Astrocyte (in vitro differentiated cells and primary cell): ENCODE results near the gene NEK7.

Source experiments
- CTCF ChIP-seq: IDR thresholded peaks from 2 replicates; pipeline ENCODE4 v1.5.1; 2011; ENCODE audit warnings: low read depth, mild to moderate bottlenecking, inconsistent platforms, low read length, moderate library complexity; ENCODE audit not compliant: insufficient read depth
- EZH2 ChIP-seq: IDR thresholded peaks from 2 replicates; pipeline ENCODE4 v1.6.1; 2012; ENCODE audit warnings: mild to moderate bottlenecking, low read length, inconsistent platforms; ENCODE audit not compliant: insufficient read depth

- TF ChIP-seq CTCF = no peak
- TF ChIP-seq EZH2 = no peak
Measured at GRCh38 chr1:198186916-198187580, 30.2 kb downstream of the NEK7 start.
